SK-N-SH treated with all-trans-retinoic acid at 6 μM for 48 hours (cell line): Measurements from ENCODE around the gene SLC35F4.

Experiments used
- ATAC-seq: fragments of 200-7000 bp; cut with Tn5 transposase; 3 replicates; pipeline ENCODE4 v1.9.1; 2020; ENCODE audit warnings: mild to moderate bottlenecking, moderate library complexity
- ARNTL ChIP-seq: fragments of 450-650 bp; formaldehyde crosslinking; IDR thresholded peaks from 2 replicates; pipeline ENCODE4 v1.5.0; 2020; ENCODE audit warnings: low read depth, mild to moderate bottlenecking, moderate library complexity, borderline replicate concordance
- BACH2 ChIP-seq: fragments of 250-450 bp; sonication (Bioruptor Pico); IDR thresholded peaks from 2 replicates; pipeline ENCODE4 v1.9.0; 2021; ENCODE audit warnings: mild to moderate bottlenecking, borderline replicate concordance
- CSRNP3 ChIP-seq: fragments of 250-450 bp; sonication (Bioruptor Pico); IDR thresholded peaks from 2 replicates; pipeline ENCODE4 v1.5.1; 2021; ENCODE audit warnings: mild to moderate bottlenecking, moderate library complexity
- ESRRG ChIP-seq: fragments of 250-450 bp; sonication (Bioruptor Pico); IDR thresholded peaks from 2 replicates; pipeline ENCODE4 v1.6.1; 2021; ENCODE audit warnings: mild to moderate bottlenecking
- GLIS3 ChIP-seq: fragments of 250-450 bp; sonication (Bioruptor Pico); IDR thresholded peaks from 2 replicates; pipeline ENCODE4 v1.5.0; 2020; ENCODE audit warnings: mild to moderate bottlenecking, moderate library complexity
- ISL1 ChIP-seq: fragments of 250-450 bp; sonication (Bioruptor Pico); IDR thresholded peaks from 2 replicates; pipeline ENCODE4 v2.1.2; 2022; ENCODE audit warnings: mild to moderate bottlenecking, moderate library complexity
- OSR1 ChIP-seq: fragments of 250-450 bp; sonication (Bioruptor Pico); IDR thresholded peaks from 2 replicates; pipeline ENCODE4 v1.8.0; 2022; ENCODE audit warnings: moderate library complexity, mild to moderate bottlenecking, inconsistent platforms
- PATZ1 ChIP-seq: fragments of 250-450 bp; sonication (Bioruptor Pico); IDR thresholded peaks from 2 replicates; pipeline ENCODE4 v1.8.0; 2020; ENCODE audit warnings: mild to moderate bottlenecking, moderate library complexity, borderline replicate concordance
- PPARA ChIP-seq: fragments of 250-450 bp; sonication (Bioruptor Pico); IDR thresholded peaks from 2 replicates; pipeline ENCODE4 v1.5.0; 2020; ENCODE audit warnings: mild to moderate bottlenecking, borderline replicate concordance
- RARB ChIP-seq: fragments of 250-450 bp; sonication (Bioruptor Pico); IDR thresholded peaks from 2 replicates; pipeline ENCODE4 v1.8.0; 2021; ENCODE audit warnings: mild to moderate bottlenecking, moderate library complexity
- SNAI2 ChIP-seq: fragments of 250-450 bp; sonication (Bioruptor Pico); IDR thresholded peaks from 2 replicates; pipeline ENCODE4 v1.5.0; 2020; ENCODE audit warnings: mild to moderate bottlenecking, moderate library complexity
- TCF4 ChIP-seq: fragments of 250-450 bp; sonication (Bioruptor Pico); IDR thresholded peaks from 2 replicates; pipeline ENCODE4 v1.8.0; 2021; ENCODE audit warnings: mild to moderate bottlenecking, moderate library complexity, borderline replicate concordance
- TOX ChIP-seq: fragments of 250-450 bp; sonication (Bioruptor Pico); IDR thresholded peaks from 2 replicates; pipeline ENCODE4 v1.8.0; 2021; ENCODE audit warnings: mild to moderate bottlenecking, moderate library complexity, borderline replicate concordance
- ZC3H10 ChIP-seq: fragments of 250-450 bp; sonication (Bioruptor Pico); IDR thresholded peaks from 2 replicates; pipeline ENCODE4 v1.5.1; 2021; ENCODE audit warnings: mild to moderate bottlenecking, moderate library complexity
- ZFP3 ChIP-seq: fragments of 250-450 bp; sonication (Bioruptor Pico); IDR thresholded peaks from 2 replicates; pipeline ENCODE4 v1.5.0; 2020; ENCODE audit warnings: mild to moderate bottlenecking, moderate library complexity
- ZFP30 ChIP-seq: fragments of 450-650 bp; formaldehyde crosslinking; IDR thresholded peaks from 2 replicates; pipeline ENCODE4 v1.5.0; 2022; ENCODE audit warnings: mild to moderate bottlenecking, moderate library complexity
- ZNF565 ChIP-seq: fragments of 450-650 bp; formaldehyde crosslinking; conservative IDR thresholded peaks from 2 replicates; pipeline ENCODE4 v1.5.0; 2020; ENCODE audit warnings: low read depth, mild to moderate bottlenecking, moderate library complexity
- ZNF70 ChIP-seq: fragments of 450-650 bp; formaldehyde crosslinking; IDR thresholded peaks from 2 replicates; pipeline ENCODE4 v1.5.0; 2020; ENCODE audit warnings: mild to moderate bottlenecking, moderate library complexity
- ZNF8 ChIP-seq: fragments of 450-650 bp; formaldehyde crosslinking; IDR thresholded peaks from 2 replicates; pipeline ENCODE4 v1.5.0; 2020; ENCODE audit warnings: mild to moderate bottlenecking, moderate library complexity
- TF ChIP-seq, protein P1 (sequence below): fragments of 250-450 bp; sonication (Bioruptor Pico); IDR thresholded peaks from 2 replicates; pipeline ENCODE4 v1.5.1; 2020; ENCODE audit warnings: low read depth, mild to moderate bottlenecking, moderate library complexity
- TF ChIP-seq, protein P2 (sequence below): fragments of 250-450 bp; sonication (Bioruptor Pico); IDR thresholded peaks from 2 replicates; pipeline ENCODE4 v1.8.0; 2021; ENCODE audit warnings: low read depth, mild to moderate bottlenecking, moderate library complexity, borderline replicate concordance
- TF ChIP-seq, protein P3 (sequence below): fragments of 250-450 bp; sonication (Bioruptor Pico); IDR thresholded peaks from 2 replicates; pipeline ENCODE4 v1.5.0; 2020; ENCODE audit warnings: mild to moderate bottlenecking, moderate library complexity

SLC35F4 gene

DNA sequence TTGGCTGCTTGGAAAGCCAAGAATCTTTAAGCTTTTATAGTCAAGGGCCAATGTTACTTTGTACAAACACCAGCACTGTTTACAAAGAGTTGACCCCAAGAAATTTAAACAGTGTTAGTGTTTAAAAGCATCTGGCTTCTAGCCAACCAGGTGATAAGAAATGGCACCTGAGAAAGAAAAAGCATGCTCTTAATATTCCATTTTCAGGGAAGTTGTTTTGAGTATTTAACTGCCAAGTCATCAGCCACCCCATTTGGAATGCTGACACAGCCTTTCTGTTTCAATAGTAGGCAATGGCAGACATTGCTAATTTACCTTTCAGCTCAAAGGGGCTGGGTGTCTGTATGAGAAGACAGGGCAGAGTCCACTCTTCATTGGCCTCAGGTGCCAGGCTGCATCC lies 3.7 kb upstream of the SLC35F4 start:
- no peak for ATAC-seq
- TF ChIP-seq ZNF70 (no peak), OSR1 (CRISPR knock-in tag) (no peak), CSRNP3 (CRISPR knock-in tag) (no peak), SNAI2 (no peak), ZNF565 (CRISPR knock-in tag) (no peak), ARNTL (CRISPR knock-in tag) (no peak), ZNF8 (CRISPR knock-in tag) (no peak), ISL1 (CRISPR knock-in tag) (no peak), ZFP3 (no peak), ZC3H10 (no peak), ESRRG (CRISPR knock-in tag) (no peak), PPARA (no peak)
- TF ChIP-seq, protein P1, sequence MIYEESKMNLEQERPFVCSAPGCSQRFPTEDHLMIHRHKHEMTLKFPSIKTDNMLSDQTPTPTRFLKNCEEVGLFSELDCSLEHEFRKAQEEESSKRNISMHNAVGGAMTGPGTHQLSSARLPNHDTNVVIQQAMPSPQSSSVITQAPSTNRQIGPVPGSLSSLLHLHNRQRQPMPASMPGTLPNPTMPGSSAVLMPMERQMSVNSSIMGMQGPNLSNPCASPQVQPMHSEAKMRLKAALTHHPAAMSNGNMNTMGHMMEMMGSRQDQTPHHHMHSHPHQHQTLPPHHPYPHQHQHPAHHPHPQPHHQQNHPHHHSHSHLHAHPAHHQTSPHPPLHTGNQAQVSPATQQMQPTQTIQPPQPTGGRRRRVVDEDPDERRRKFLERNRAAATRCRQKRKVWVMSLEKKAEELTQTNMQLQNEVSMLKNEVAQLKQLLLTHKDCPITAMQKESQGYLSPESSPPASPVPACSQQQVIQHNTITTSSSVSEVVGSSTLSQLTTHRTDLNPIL = no peak

DNA sequence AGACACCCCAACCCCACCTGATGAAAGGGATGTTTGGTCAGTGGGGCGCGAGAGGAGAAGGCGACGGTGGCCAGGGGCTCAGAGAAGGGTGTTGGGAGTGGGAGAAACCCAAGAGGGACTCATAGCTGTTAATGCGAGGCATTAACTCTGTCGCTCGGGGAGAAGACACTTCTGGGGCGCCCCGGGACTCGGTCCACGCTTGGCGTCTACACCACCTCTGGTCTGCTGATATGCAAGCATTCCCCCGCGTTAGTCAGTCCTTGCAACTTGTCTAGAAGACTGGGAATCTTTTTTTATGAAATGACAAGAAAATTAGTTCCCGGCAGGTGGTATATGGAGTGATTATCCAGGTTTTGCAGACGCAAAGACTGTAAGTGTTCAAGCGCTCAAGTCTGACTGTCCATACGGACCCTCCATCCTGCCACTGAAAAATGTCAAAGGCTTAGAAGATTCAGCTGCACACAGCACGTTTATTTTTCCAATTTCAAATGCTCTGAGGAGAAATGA lies 360 bp upstream of the SLC35F4 start:
- TF ChIP-seq CSRNP3 (CRISPR knock-in tag) (no peak), TCF4 (CRISPR knock-in tag) (no peak), PPARA (no peak), BACH2 (no peak), ZNF8 (CRISPR knock-in tag) (no peak), SNAI2 (no peak), OSR1 (CRISPR knock-in tag) (no peak), ZFP30 (CRISPR knock-in tag) (no peak), GLIS3 (CRISPR knock-in tag) (no peak), ISL1 (CRISPR knock-in tag) (no peak), ZFP3 (no peak), RARB (CRISPR knock-in tag) (no peak), TOX (no peak), PATZ1 (CRISPR knock-in tag) (no peak), ZNF565 (CRISPR knock-in tag) (no peak)
- TF ChIP-seq, protein P1 = no peak
- TF ChIP-seq, protein P2, sequence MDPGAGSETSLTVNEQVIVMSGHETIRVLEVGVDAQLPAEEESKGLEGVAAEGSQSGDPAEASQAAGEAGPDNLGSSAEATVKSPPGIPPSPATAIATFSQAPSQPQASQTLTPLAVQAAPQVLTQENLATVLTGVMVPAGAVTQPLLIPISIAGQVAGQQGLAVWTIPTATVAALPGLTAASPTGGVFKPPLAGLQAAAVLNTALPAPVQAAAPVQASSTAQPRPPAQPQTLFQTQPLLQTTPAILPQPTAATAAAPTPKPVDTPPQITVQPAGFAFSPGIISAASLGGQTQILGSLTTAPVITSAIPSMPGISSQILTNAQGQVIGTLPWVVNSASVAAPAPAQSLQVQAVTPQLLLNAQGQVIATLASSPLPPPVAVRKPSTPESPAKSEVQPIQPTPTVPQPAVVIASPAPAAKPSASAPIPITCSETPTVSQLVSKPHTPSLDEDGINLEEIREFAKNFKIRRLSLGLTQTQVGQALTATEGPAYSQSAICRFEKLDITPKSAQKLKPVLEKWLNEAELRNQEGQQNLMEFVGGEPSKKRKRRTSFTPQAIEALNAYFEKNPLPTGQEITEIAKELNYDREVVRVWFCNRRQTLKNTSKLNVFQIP (CRISPR knock-in tag) = no peak
- ATAC-seq = no peak

DNA sequence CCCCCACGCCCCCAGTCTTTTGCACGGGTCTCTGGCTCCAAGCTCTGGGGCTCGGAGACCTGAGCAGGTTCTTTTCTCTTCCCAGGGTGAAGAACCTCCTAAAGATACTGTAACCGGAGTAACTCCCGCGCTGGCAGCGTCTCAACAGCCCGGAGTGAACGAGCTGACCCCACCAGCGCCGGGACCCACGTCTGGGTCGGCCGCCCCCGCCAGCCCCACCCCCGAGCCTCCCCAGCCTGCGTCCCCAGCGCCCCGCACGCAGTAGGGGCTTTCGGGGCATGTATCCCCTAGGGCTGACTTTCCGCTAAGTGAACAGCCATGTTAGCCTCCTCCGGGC lies 858 bp downstream of the SLC35F4 start:
- TF ChIP-seq, protein P3, sequence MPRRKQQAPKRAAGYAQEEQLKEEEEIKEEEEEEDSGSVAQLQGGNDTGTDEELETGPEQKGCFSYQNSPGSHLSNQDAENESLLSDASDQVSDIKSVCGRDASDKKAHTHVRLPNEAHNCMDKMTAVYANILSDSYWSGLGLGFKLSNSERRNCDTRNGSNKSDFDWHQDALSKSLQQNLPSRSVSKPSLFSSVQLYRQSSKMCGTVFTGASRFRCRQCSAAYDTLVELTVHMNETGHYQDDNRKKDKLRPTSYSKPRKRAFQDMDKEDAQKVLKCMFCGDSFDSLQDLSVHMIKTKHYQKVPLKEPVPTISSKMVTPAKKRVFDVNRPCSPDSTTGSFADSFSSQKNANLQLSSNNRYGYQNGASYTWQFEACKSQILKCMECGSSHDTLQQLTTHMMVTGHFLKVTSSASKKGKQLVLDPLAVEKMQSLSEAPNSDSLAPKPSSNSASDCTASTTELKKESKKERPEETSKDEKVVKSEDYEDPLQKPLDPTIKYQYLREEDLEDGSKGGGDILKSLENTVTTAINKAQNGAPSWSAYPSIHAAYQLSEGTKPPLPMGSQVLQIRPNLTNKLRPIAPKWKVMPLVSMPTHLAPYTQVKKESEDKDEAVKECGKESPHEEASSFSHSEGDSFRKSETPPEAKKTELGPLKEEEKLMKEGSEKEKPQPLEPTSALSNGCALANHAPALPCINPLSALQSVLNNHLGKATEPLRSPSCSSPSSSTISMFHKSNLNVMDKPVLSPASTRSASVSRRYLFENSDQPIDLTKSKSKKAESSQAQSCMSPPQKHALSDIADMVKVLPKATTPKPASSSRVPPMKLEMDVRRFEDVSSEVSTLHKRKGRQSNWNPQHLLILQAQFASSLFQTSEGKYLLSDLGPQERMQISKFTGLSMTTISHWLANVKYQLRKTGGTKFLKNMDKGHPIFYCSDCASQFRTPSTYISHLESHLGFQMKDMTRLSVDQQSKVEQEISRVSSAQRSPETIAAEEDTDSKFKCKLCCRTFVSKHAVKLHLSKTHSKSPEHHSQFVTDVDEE (CRISPR knock-in tag) = no peak
- TF ChIP-seq PPARA = no peak
- TF ChIP-seq, all 23 proteins: peak for 0

More for the DNA sequence above, 858 bp downstream of the SLC35F4 start:
- ATAC-seq = no peak
